ENCODE measurements around the gene CARD19. TPM values are rescaled to one million over a fixed set of nuclear protein-coding genes. Genes with fewer than 3 reads are reported as not detected.

Gene CARD19
- total RNA-seq, 2 donors from 2014 or later, result 16.4 to 21.9 TPM

- no peaks in the 10 kb centered on the region for H3K36me3 Mint-ChIP-seq (ENCODE audit: low read depth)
- Histone ChIP-seq H3K27me3 (ENCODE audit: control insufficient read depth, insufficient read depth, low read length, poor library complexity, severe bottlenecking) (no peaks in the 10 kb centered on the region), H3K9me3 (ENCODE audit: control insufficient read depth, low read length) (no peaks in the 10 kb centered on the region), H3K4me3 (ENCODE audit: low read length) (no peak overlapping the region), H3K9ac (ENCODE audit: extremely low read depth, low read length, poor library complexity, severe bottlenecking) (no peak overlapping the region), H3K27ac (ENCODE audit: low read depth, low read length) (no peak overlapping the region), H3K36me3 (ENCODE audit: control insufficient read depth, insufficient read depth, low read length) (no peaks in the 10 kb centered on the region), H3K4me1 (ENCODE audit: control insufficient read depth, insufficient read depth, low read length) (no peaks in the 10 kb centered on the region)
- H3K4me1 Mint-ChIP-seq, result peaks cover 3% of the 10 kb centered on the region
- peak; percentile 81 for DNase-seq
- H3K9me3 Mint-ChIP-seq, result no peaks in the 10 kb centered on the region
- 93 to 95% methylated on average over 6 to 7 of the region's 7 CpGs for WGBS, 2 experiments (ENCODE audit: insufficient coverage in 1 of 2, insufficient read length in 1 of 2)
- no peaks in the 10 kb centered on the region for H3K27me3 Mint-ChIP-seq (ENCODE audit: insufficient read depth)
- TF ChIP-seq, protein P1, sequence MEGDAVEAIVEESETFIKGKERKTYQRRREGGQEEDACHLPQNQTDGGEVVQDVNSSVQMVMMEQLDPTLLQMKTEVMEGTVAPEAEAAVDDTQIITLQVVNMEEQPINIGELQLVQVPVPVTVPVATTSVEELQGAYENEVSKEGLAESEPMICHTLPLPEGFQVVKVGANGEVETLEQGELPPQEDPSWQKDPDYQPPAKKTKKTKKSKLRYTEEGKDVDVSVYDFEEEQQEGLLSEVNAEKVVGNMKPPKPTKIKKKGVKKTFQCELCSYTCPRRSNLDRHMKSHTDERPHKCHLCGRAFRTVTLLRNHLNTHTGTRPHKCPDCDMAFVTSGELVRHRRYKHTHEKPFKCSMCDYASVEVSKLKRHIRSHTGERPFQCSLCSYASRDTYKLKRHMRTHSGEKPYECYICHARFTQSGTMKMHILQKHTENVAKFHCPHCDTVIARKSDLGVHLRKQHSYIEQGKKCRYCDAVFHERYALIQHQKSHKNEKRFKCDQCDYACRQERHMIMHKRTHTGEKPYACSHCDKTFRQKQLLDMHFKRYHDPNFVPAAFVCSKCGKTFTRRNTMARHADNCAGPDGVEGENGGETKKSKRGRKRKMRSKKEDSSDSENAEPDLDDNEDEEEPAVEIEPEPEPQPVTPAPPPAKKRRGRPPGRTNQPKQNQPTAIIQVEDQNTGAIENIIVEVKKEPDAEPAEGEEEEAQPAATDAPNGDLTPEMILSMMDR (conservative IDR thresholded peaks at IDR 0.05), result no peak
- H3K4me3 Mint-ChIP-seq, result no peak overlapping the region
- no peak overlapping the region for H3K27ac Mint-ChIP-seq
These were observed 24.6 kb upstream of the CARD19 start for GRCh38 chr9:93071464-93071863.

DNA sequence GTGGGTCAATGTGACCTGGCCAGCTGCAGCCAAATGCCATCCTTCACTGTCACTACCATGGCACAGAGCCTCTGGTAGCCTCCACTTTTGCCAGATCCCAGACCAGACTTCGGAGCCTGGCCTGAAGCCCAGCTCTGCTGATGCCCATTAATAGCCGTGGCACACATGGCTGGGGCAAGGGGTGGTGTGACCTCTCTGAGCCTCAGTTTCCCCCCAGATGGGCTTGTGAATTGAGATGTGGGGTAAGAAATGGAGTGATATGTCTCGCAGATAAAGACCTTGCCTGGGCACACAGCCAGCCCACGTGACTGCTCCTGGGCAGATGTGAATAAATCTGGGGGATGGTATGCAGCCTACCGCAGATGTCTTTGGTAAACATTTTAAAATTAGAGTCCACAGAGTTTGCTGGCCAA is 23.6 kb upstream of the CARD19 start:
- H3K4me3 Mint-ChIP-seq, result no peak overlapping the region
- H3K9me3 Mint-ChIP-seq, result no peaks in the 10 kb centered on the region
- H3K36me3 Mint-ChIP-seq (ENCODE audit: low read depth), result no peaks in the 10 kb centered on the region
- Histone ChIP-seq H3K4me3 (ENCODE audit: low read length) (no peak overlapping the region), H3K9ac (ENCODE audit: extremely low read depth, low read length, poor library complexity, severe bottlenecking) (no peak overlapping the region), H3K27me3 (ENCODE audit: control insufficient read depth, insufficient read depth, low read length, poor library complexity, severe bottlenecking) (no peaks in the 10 kb centered on the region), H3K4me1 (ENCODE audit: control insufficient read depth, insufficient read depth, low read length) (no peaks in the 10 kb centered on the region), H3K36me3 (ENCODE audit: control insufficient read depth, insufficient read depth, low read length) (no peaks in the 10 kb centered on the region), H3K9me3 (ENCODE audit: control insufficient read depth, low read length) (no peaks in the 10 kb centered on the region), H3K27ac (ENCODE audit: low read depth, low read length) (no peak overlapping the region)
- H3K27me3 Mint-ChIP-seq (ENCODE audit: insufficient read depth), result no peaks in the 10 kb centered on the region
- WGBS, 2 experiments (ENCODE audit: insufficient coverage in 1 of 2, insufficient read length in 1 of 2), result 90 to 96% methylated on average over 3 to 5 of the region's 5 CpGs
- no peak overlapping the region for H3K27ac Mint-ChIP-seq
- TF ChIP-seq, protein P1 (conservative IDR thresholded peaks at IDR 0.05), result no peak
- H3K4me1 Mint-ChIP-seq, result peaks cover 3% of the 10 kb centered on the region
- no peak for DNase-seq

DNA sequence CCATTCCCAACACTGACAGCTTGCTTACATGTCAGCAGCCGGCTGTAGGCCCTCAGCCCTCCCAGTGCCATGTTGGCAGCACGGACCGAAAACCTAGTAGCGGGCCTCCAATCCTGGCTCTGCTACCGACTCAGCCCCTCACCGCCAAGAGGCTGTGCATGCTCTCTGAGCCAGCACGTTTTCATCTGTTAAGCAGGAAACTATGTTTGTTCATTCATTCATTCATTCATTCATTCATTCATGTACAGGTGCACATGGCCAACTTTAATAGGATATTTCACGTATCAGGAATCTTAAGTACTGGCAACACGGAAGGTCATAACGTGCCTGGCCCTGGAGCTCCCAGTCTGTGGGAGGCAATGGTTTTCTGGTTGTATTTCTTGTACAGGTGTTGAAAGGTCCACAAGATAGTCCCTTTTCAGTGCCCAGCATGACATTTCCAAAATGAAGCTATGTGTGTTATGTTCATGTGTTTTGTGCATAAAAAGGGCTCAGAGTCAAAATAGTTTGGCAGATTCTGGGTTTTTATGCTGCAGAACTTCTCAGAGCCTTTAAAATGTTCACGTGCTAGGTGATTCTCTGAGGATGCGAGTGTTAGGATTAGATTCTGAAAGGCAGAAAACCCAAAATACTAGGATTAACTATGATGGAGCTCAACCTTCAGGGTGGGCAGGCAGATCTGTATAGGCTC is 19.8 kb upstream of the CARD19 start:
- Mint-ChIP-seq H3K27me3 (ENCODE audit: insufficient read depth) (no peaks in the 10 kb centered on the region), H3K4me3 (no peak overlapping the region), H3K36me3 (ENCODE audit: low read depth) (no peaks in the 10 kb centered on the region), H3K9me3 (no peaks in the 10 kb centered on the region), H3K27ac (no peak overlapping the region), H3K4me1 (peaks cover 3% of the 10 kb centered on the region)
- Histone ChIP-seq H3K9me3 (ENCODE audit: control insufficient read depth, low read length) (no peaks in the 10 kb centered on the region), H3K4me1 (ENCODE audit: control insufficient read depth, insufficient read depth, low read length) (no peaks in the 10 kb centered on the region), H3K36me3 (ENCODE audit: control insufficient read depth, insufficient read depth, low read length) (no peaks in the 10 kb centered on the region), H3K27ac (ENCODE audit: low read depth, low read length) (no peak overlapping the region), H3K9ac (ENCODE audit: extremely low read depth, low read length, poor library complexity, severe bottlenecking) (no peak overlapping the region), H3K4me3 (ENCODE audit: low read length) (no peak overlapping the region), H3K27me3 (ENCODE audit: control insufficient read depth, insufficient read depth, low read length, poor library complexity, severe bottlenecking) (no peaks in the 10 kb centered on the region)
- 90 to 91% methylated on average over 7 to 12 of the region's 12 CpGs for WGBS, 2 experiments (ENCODE audit: insufficient coverage in 1 of 2, insufficient read length in 1 of 2)
- TF ChIP-seq, protein P1 (conservative IDR thresholded peaks at IDR 0.05), result no peak
- DNase-seq, result no peak
